Ishikawa (cell line): ENCODE measurements around the gene LIMCH1.

Experiments used
- CEBPB ChIP-seq: IDR thresholded peaks from 2 replicates; pipeline ENCODE4 v1.6.1; 2012
- EP300 ChIP-seq: IDR thresholded peaks from 2 replicates; pipeline ENCODE4 v1.6.1; 2012; ENCODE audit warnings: borderline replicate concordance
- RAD21 ChIP-seq: IDR thresholded peaks from 2 replicates; pipeline ENCODE4 v1.6.1; 2012; ENCODE audit warnings: low read depth
- TAF1 ChIP-seq: IDR thresholded peaks from 2 replicates; pipeline ENCODE4 v1.6.1; 2012; ENCODE audit warnings: low read depth, mild to moderate bottlenecking
- YY1 ChIP-seq: IDR thresholded peaks from 2 replicates; pipeline ENCODE4 v1.6.1; 2012; ENCODE audit warnings: low read depth
- TF ChIP-seq, protein P1 (sequence below): IDR thresholded peaks from 2 replicates; pipeline ENCODE4 v1.6.1; 2012; ENCODE audit warnings: low read depth, mild to moderate bottlenecking
- TF ChIP-seq, protein P2 (sequence below): IDR thresholded peaks from 2 replicates; pipeline ENCODE4 v1.6.1; 2012
- TF ChIP-seq, protein P3 (sequence below): IDR thresholded peaks from 2 replicates; pipeline ENCODE4 v1.6.1; 2012

DNA sequence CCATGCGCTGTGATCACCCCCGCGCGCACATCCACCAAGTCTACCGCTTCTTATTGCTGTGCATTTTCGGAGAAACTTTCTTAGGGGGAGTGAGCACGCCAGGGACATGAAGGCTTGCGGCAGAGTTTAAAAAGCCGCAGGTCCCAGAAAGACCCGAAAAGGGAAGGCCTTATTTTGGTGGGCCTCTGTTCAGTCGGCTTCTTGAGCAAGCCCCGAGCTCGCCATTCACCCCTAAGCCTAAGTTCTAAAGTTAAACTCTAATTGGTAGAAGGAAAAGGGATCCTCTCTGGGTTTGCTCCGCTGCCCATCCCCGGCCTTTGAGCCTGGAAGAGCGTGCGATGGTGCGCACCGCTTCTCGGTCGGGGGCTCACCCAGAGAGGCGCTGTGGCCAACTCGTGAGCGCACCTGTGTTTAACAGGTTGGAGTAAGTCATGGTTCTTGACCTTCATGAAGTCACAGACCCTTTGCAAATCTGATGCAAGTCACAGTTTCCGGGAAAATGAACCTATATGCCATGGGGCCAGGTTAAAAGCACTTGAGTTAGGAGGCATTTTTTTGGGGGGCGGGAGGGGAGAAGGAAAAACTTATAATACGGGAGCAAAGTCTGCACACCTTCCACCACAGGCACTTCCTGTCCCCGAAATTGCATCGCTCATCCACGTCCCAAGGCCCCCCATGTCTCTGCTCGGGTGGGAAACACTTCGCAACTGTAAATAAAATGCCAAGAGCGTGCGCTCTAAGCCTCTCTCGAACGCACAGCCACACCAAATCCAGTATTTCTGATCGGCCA is 208.7 kb downstream of the LIMCH1 start:
- TF ChIP-seq, protein P1, sequence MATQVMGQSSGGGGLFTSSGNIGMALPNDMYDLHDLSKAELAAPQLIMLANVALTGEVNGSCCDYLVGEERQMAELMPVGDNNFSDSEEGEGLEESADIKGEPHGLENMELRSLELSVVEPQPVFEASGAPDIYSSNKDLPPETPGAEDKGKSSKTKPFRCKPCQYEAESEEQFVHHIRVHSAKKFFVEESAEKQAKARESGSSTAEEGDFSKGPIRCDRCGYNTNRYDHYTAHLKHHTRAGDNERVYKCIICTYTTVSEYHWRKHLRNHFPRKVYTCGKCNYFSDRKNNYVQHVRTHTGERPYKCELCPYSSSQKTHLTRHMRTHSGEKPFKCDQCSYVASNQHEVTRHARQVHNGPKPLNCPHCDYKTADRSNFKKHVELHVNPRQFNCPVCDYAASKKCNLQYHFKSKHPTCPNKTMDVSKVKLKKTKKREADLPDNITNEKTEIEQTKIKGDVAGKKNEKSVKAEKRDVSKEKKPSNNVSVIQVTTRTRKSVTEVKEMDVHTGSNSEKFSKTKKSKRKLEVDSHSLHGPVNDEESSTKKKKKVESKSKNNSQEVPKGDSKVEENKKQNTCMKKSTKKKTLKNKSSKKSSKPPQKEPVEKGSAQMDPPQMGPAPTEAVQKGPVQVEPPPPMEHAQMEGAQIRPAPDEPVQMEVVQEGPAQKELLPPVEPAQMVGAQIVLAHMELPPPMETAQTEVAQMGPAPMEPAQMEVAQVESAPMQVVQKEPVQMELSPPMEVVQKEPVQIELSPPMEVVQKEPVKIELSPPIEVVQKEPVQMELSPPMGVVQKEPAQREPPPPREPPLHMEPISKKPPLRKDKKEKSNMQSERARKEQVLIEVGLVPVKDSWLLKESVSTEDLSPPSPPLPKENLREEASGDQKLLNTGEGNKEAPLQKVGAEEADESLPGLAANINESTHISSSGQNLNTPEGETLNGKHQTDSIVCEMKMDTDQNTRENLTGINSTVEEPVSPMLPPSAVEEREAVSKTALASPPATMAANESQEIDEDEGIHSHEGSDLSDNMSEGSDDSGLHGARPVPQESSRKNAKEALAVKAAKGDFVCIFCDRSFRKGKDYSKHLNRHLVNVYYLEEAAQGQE = no peak
- TF ChIP-seq EP300 = no peak
- TF ChIP-seq, protein P2, sequence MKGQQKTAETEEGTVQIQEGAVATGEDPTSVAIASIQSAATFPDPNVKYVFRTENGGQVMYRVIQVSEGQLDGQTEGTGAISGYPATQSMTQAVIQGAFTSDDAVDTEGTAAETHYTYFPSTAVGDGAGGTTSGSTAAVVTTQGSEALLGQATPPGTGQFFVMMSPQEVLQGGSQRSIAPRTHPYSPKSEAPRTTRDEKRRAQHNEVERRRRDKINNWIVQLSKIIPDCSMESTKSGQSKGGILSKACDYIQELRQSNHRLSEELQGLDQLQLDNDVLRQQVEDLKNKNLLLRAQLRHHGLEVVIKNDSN = no peak
- TF ChIP-seq TAF1 = no peak
- TF ChIP-seq YY1 = no peak
- TF ChIP-seq, protein P3, sequence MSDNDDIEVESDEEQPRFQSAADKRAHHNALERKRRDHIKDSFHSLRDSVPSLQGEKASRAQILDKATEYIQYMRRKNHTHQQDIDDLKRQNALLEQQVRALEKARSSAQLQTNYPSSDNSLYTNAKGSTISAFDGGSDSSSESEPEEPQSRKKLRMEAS = no peak
- TF ChIP-seq CEBPB = no peak
- TF ChIP-seq RAD21 = no peak
